Measurements from ENCODE around the gene NELL2. TPM values are rescaled to one million over a fixed set of nuclear protein-coding genes. Genes with fewer than 3 reads are reported as not detected.

NELL2 gene
- total RNA-seq, 2 donors from 2014 or later, result 5.1 to 6.9 TPM

GRCh38 chr12:44654646-44655639 is 221.2 kb downstream of the NELL2 start:
- no peak for TF ChIP-seq CTCF (conservative IDR thresholded peaks at IDR 0.05)
- H3K27ac Mint-ChIP-seq, result peak overlapping the region; percentile 4

GRCh38 chr12:44653861-44654527 is 222.1 kb downstream of the NELL2 start:
- H3K4me3 ChIP-seq (ENCODE audit: low read length), result peak overlapping the region; percentile 28
- Mint-ChIP-seq H3K4me3 (no peak overlapping the region), H3K4me1 (peaks cover 18% of the 10 kb centered on the region), H3K27ac (no peak overlapping the region), H3K27me3 (ENCODE audit: insufficient read depth) (no peaks in the 10 kb centered on the region), H3K9me3 (peaks cover 3% of the 10 kb centered on the region), H3K36me3 (ENCODE audit: low read depth) (no peaks in the 10 kb centered on the region)
- peaks cover 17% of the 10 kb centered on the region for H3K4me1 ChIP-seq (ENCODE audit: control insufficient read depth, insufficient read depth, low read length)
- H3K27me3 ChIP-seq (ENCODE audit: control insufficient read depth, insufficient read depth, low read length, poor library complexity, severe bottlenecking), result no peaks in the 10 kb centered on the region
- no peak overlapping the region for H3K9ac ChIP-seq (ENCODE audit: extremely low read depth, low read length, poor library complexity, severe bottlenecking)
- peak overlapping the region; percentile 18 for H3K27ac ChIP-seq (ENCODE audit: low read depth, low read length)
- WGBS, 2 experiments (ENCODE audit: insufficient coverage in 1 of 2, insufficient read length in 1 of 2), result 80 to 100% methylated on average over 1 to 3 of the region's 3 CpGs
- no peak for DNase-seq
- TF ChIP-seq CTCF (conservative IDR thresholded peaks at IDR 0.05), result no peak
- no peaks in the 10 kb centered on the region for H3K36me3 ChIP-seq (ENCODE audit: control insufficient read depth, insufficient read depth, low read length)
- H3K9me3 ChIP-seq (ENCODE audit: control insufficient read depth, low read length), result no peaks in the 10 kb centered on the region

More at GRCh38 chr12:44654646-44655639, 221.2 kb downstream of the NELL2 start:
- H3K27ac ChIP-seq (ENCODE audit: low read depth, low read length), result peak overlapping the region; percentile 18
- H3K4me1 ChIP-seq (ENCODE audit: control insufficient read depth, insufficient read depth, low read length), result peaks cover 17% of the 10 kb centered on the region
- 53 to 55% methylated on average over 9 to 12 of the region's 12 CpGs for WGBS, 2 experiments (ENCODE audit: insufficient coverage in 1 of 2, insufficient read length in 1 of 2)
- peak; percentile 71 for DNase-seq
- Mint-ChIP-seq H3K36me3 (ENCODE audit: low read depth) (no peaks in the 10 kb centered on the region), H3K9me3 (peaks cover 3% of the 10 kb centered on the region), H3K4me3 (no peak overlapping the region), H3K27me3 (ENCODE audit: insufficient read depth) (no peaks in the 10 kb centered on the region), H3K4me1 (peaks cover 18% of the 10 kb centered on the region)
- no peak overlapping the region for H3K9ac ChIP-seq (ENCODE audit: extremely low read depth, low read length, poor library complexity, severe bottlenecking)
- H3K36me3 ChIP-seq (ENCODE audit: control insufficient read depth, insufficient read depth, low read length), result no peaks in the 10 kb centered on the region
- H3K4me3 ChIP-seq (ENCODE audit: low read length), result peak overlapping the region; percentile 28
- no peaks in the 10 kb centered on the region for H3K27me3 ChIP-seq (ENCODE audit: control insufficient read depth, insufficient read depth, low read length, poor library complexity, severe bottlenecking)
- H3K9me3 ChIP-seq (ENCODE audit: control insufficient read depth, low read length), result no peaks in the 10 kb centered on the region

- Histone ChIP-seq H3K36me3 (ENCODE audit: control insufficient read depth, insufficient read depth, low read length) (no peaks in the 10 kb centered on the region), H3K27ac (ENCODE audit: low read depth, low read length) (no peak overlapping the region), H3K9me3 (ENCODE audit: control insufficient read depth, low read length) (no peaks in the 10 kb centered on the region), H3K4me1 (ENCODE audit: control insufficient read depth, insufficient read depth, low read length) (peaks cover 5% of the 10 kb centered on the region), H3K27me3 (ENCODE audit: control insufficient read depth, insufficient read depth, low read length, poor library complexity, severe bottlenecking) (no peaks in the 10 kb centered on the region), H3K4me3 (ENCODE audit: low read length) (no peak overlapping the region), H3K9ac (ENCODE audit: extremely low read depth, low read length, poor library complexity, severe bottlenecking) (no peak overlapping the region)
- Mint-ChIP-seq H3K9me3 (no peaks in the 10 kb centered on the region), H3K4me3 (no peak overlapping the region), H3K27me3 (ENCODE audit: insufficient read depth) (no peaks in the 10 kb centered on the region), H3K36me3 (ENCODE audit: low read depth) (no peaks in the 10 kb centered on the region), H3K4me1 (peaks cover 7% of the 10 kb centered on the region), H3K27ac (no peak overlapping the region)
- WGBS, 2 experiments (ENCODE audit: insufficient coverage in 1 of 2, insufficient read length in 1 of 2), result 89 to 100% methylated on average over 1 to 2 of the region's 2 CpGs
- DNase-seq, result no peak
- no peak for TF ChIP-seq CTCF (conservative IDR thresholded peaks at IDR 0.05)
These were observed 226.4 kb downstream of the NELL2 start for GRCh38 chr12:44649693-44650092.

Measured in endodermal cell (in vitro differentiated cells).